GM21529 (cell line): Measurements from ENCODE around the gene MRFAP1L1.

Source experiments
- ATAC-seq: cut with Tn5 transposase; IDR thresholded peaks from one replicate; pipeline ENCODE4 v1.9.1; 2021; ENCODE audit not compliant: unreplicated experiment

MRFAP1L1 gene

DNA sequence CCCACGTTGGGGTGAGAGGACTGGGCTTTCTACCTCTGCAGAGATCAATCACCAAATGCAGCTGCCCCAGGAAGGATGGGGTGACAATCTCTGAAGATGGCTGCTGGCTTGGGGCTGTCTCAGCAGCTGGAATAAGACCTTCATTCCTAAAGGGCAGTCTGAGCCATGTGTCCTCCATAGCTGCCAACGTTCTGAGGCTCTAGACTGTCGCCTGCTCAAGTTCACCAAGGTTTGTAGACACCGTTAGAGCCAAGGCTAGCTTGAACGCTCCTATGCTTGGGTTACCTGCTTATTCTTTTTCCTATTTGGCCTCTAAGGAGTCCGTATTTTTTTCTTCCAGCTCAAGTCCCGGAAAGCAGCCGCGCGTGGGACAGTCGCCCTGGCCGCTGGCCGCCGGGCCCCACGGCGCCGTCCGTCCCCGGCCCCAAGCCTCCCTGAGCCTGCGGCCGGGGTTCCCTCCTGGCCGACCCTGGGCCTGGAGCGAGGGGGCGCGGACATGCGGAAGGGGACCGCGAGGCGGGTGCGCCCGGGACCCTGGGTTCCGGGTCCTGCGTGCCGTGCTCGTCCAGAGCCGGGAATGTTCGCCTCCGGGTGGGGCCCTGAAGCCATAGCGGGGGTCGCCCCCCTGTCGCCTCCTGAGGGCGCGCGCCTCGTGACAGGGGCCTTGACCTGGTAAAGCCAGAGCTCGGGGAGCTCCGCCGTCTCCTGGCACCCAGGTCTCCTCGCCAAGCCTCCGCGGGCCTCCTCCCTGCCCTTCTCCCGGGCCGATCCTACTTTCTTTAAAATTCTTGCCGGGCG is 45.9 kb downstream of the MRFAP1L1 start:
- ATAC-seq = no peak

DNA sequence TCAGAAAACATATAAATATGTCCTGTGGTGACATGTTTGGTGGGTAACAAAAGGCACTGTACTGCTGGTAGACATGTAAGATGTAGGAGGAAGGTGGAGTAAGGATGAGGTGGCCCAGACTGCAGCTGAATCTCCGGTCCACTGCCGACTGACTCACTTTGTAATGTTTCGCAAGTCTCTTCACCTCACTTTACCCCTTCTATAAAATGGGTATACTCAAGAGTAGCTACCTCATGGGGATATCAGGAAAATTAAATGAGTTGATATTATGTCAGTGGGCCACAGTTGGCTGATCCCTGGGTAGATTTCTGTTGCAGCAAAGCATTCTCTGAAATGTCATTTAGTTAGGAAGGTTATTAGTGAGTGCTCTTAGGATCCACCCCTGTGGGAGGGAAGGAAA is 47.1 kb downstream of the MRFAP1L1 start:
- no peak for ATAC-seq

DNA sequence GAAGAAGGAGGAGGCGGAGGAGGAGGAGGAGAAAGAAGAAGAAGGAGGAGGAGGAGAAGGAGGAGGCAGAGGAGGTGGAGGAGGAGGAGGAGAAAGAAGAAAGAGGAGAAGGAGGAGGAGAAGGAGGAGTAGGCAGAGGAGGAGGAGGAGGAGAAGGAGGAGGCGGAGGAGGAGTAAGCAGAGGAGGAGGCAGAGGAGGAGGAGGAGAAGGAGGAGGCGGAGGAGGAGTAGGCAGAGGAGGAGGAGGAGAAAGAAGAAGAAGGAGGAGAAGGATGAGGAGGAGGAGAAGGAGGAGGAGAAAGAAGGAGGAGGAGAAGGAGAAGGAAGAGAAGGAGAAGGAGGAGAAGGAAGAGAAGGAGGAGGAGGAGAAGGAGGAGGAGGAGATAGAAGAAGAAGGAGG is 49.2 kb downstream of the MRFAP1L1 start:
- no peak for ATAC-seq

DNA sequence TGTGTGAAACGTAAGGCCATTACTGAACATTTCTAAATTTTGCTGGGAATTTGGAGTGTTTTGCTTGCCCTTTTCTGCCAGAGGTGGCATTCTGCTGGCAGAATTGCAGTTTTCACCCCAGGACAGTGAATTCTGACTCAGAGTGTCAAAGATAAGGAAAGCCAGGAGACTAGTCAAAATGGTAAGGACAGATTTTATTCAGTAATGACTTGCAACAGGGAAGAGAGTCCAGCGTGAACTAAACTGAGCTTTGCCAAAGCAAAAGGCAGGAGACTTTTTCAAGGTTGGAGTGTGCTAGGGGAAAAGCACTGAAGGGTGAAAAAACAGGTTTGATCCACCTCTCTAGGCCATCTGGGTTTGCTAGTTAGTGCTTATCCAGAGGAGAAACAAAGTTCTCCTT is 49.8 kb downstream of the MRFAP1L1 start:
- no peak for ATAC-seq

DNA sequence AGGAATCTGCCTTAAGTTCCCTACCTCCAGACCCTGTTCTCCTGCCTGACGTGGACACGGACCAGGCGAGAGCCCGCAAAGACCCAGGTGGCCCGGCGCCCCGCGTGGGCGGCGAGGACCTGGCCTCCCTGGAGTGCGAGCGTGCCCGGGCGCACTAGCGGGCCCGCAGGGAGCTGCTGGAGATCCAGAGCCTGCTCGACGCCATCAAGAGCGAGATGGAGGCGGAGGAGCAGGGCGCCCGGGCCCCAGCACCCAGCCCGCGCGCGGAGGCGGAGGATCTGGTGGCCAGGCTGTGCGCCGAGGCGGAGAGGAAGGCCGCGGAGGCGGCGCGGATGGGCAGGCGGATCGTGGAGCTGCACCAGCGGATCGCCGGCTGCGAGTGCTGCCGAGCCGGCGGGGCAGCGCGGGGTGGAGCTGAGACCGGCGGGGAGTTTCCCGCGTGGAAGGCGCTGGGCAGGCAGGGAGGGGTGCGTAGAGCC is 51.0 kb downstream of the MRFAP1L1 start:
- no peak for ATAC-seq

DNA sequence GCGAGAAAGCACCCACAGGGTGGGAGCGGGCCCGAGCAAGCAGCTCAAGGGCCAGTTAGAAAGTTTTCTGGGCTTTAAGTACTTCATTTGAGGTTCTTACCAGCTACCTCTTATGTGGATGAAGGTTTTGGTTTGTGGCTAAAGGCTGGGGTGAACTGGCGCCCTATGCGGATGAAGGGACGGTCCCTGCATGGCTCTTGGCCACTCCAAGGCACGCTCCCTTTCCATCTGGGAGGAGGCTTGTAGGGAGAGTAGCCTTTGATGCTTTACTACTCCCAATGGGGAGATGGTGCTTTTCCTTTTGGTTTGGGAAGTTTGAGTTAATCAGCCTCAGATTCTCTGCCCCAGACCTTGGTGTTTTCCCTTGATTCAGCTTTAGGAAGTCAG is 51.5 kb downstream of the MRFAP1L1 start:
- ATAC-seq = no peak
